Kidney glomerular epithelial cell (primary cell): ENCODE results near the gene MYBPC1.
"Not testable (repeated sequence)": the region's sequence is repeated elsewhere in the genome, so short reads cannot be mapped to it uniquely, and the experiment has no call there.

ENCODE experiments used
- DNase-seq: peaks from one replicate; lab custom pipeline; 2025; lab: John Stamatoyannopoulos, UW

Gene MYBPC1

GRCh38 chr12:101733166-101733565, 138.4 kb downstream of the MYBPC1 start:
- DNase-seq: no peak

- not testable (repeated sequence) for DNase-seq
Measured at GRCh38 chr12:101734482-101734881, 139.7 kb downstream of the MYBPC1 start.
